Smooth muscle cell (in vitro differentiated cells): ENCODE data around the gene KCNT1. TPM values are rescaled to one million over a fixed set of nuclear protein-coding genes. Genes with fewer than 3 reads are reported as not detected.

Source experiments
- DNase-seq: peaks from one replicate; lab custom pipeline; 2025; ENCODE audit not compliant: unreplicated experiment; lab: John Stamatoyannopoulos, UW
- H2AFZ ChIP-seq: fragments of 200-600 bp; sonication (generic); 2 replicates; pipeline ENCODE4 v1.6.0; 2016; ENCODE audit warnings: antibody characterized with exemption, low read depth, mild to moderate bottlenecking
- H3F3A ChIP-seq: fragments of 200-600 bp; sonication (generic); 2 replicates; pipeline ENCODE4 v1.6.0; 2017; ENCODE audit warnings: antibody characterized with exemption, low read depth
- H3K27ac ChIP-seq: fragments of 200-600 bp; sonication (generic); 2 replicates; pipeline ENCODE4 v1.5.1; 2016; ENCODE audit warnings: low read depth, mild to moderate bottlenecking
- H3K27me3 ChIP-seq: fragments of 200-600 bp; sonication (generic); 2 replicates; pipeline ENCODE4 v1.6.1; 2016; ENCODE audit warnings: low read depth, mild to moderate bottlenecking
- H3K36me3 ChIP-seq: fragments of 200-600 bp; sonication (generic); 2 replicates; pipeline ENCODE4 v1.5.1; 2016; ENCODE audit warnings: low read depth
- H3K4me1 ChIP-seq: fragments of 200-600 bp; sonication (generic); 2 replicates; pipeline ENCODE4 v1.5.1; 2016; ENCODE audit warnings: low read depth
- H3K4me2 ChIP-seq: fragments of 200-600 bp; sonication (generic); 2 replicates; pipeline ENCODE4 v1.6.0; 2016; ENCODE audit warnings: mild to moderate bottlenecking
- H3K4me3 ChIP-seq: fragments of 200-600 bp; sonication (generic); 2 replicates; pipeline ENCODE4 v1.5.1; 2016; ENCODE audit warnings: mild to moderate bottlenecking
- H3K79me2 ChIP-seq: fragments of 200-600 bp; sonication (generic); 2 replicates; pipeline ENCODE4 v1.6.0; 2016; ENCODE audit warnings: low read depth, mild to moderate bottlenecking
- H3K9ac ChIP-seq: fragments of 200-600 bp; sonication (generic); 2 replicates; pipeline ENCODE4 v1.6.0; 2016; ENCODE audit warnings: low read depth
- H3K9me3 ChIP-seq: fragments of 200-600 bp; sonication (generic); replicated peaks from 2 replicates; pipeline ENCODE4 v1.5.1; 2016; ENCODE audit warnings: low read depth
- H4K20me1 ChIP-seq: fragments of 200-600 bp; sonication (generic); 2 replicates; pipeline ENCODE4 v1.6.0; 2016; ENCODE audit warnings: low read depth
- CTCF ChIP-seq: fragments of 200-600 bp; sonication (generic); IDR thresholded peaks from 2 replicates; pipeline ENCODE4 v1.5.1; 2017; ENCODE audit warnings: borderline replicate concordance, mild to moderate bottlenecking, antibody characterized with exemption; ENCODE audit not compliant: insufficient read depth, poor library complexity, severe bottlenecking
- WGBS: methylation state at CpG from one replicate; pipeline ENCODE4 v1.1.7; 2016; ENCODE audit warnings: low lambda C conversion rate; 5-methylcytosine and 5-hydroxymethylcytosine counted together
- polyA plus RNA-seq: library from polyadenylated mRNA; unstranded; fragments of >200 nt; fragmentation: Nextera tagmentation; extraction: Ambion mirVana; gene quantifications from 2 replicates; pipeline ENCODE4 v1.2.1, GENCODE V29; 2016
- total RNA-seq: library from RNA; depleted of rRNA; stranded (reverse); fragments of >200 nt; gene quantifications from 2 replicates; pipeline ENCODE4 v1.2.3, GENCODE V29; 2014

The KCNT1 gene
- total and polyA plus RNA-seq, 2 experiments from 2014 or later = not detected

- Histone ChIP-seq H3K9me3 (no peaks in the 10 kb centered on the region), H4K20me1 (peaks cover 69% of the 10 kb centered on the region), H3K36me3 (peaks cover 10% of the 10 kb centered on the region), H3F3A (peaks cover under 1% of the 10 kb centered on the region), H3K27ac (no peak overlapping the region), H3K9ac (no peak overlapping the region), H3K4me1 (no peaks in the 10 kb centered on the region), H3K4me3 (no peak overlapping the region), H2AFZ (no peak overlapping the region), H3K79me2 (peaks cover 29% of the 10 kb centered on the region), H3K4me2 (no peak overlapping the region), H3K27me3 (no peaks in the 10 kb centered on the region)
- WGBS = 93% methylated on average over 25 of the region's 25 CpGs
- no peak for TF ChIP-seq CTCF
- DNase-seq = no peak
These were observed 123.6 kb downstream of the KCNT1 start for GRCh38 chr9:135825435-135826187.

GRCh38 chr9:135826188-135826545 is 124.2 kb downstream of the KCNT1 start:
- Histone ChIP-seq H3K4me3 (no peak overlapping the region), H3K4me1 (no peaks in the 10 kb centered on the region), H4K20me1 (peaks cover 74% of the 10 kb centered on the region), H2AFZ (no peak overlapping the region), H3K4me2 (no peak overlapping the region), H3K79me2 (peaks cover 35% of the 10 kb centered on the region), H3F3A (peaks cover 6% of the 10 kb centered on the region), H3K9me3 (no peaks in the 10 kb centered on the region), H3K27ac (no peak overlapping the region), H3K27me3 (no peaks in the 10 kb centered on the region), H3K9ac (no peak overlapping the region), H3K36me3 (peaks cover 10% of the 10 kb centered on the region)
- DNase-seq = no peak
- TF ChIP-seq CTCF = no peak
- 97% methylated on average over 11 of the region's 14 CpGs for WGBS

- H3K36me3 ChIP-seq = peaks cover 10% of the 10 kb centered on the region
- H3F3A ChIP-seq = peaks cover 7% of the 10 kb centered on the region
- no peak overlapping the region for H3K9ac ChIP-seq
- H3K79me2 ChIP-seq = peaks cover 46% of the 10 kb centered on the region
- DNase-seq = no peak
- H3K4me3 ChIP-seq = no peak overlapping the region
- H3K4me2 ChIP-seq = no peak overlapping the region
- no peaks in the 10 kb centered on the region for H3K27me3 ChIP-seq
- WGBS = 97% methylated on average over 12 of the region's 12 CpGs
- peaks cover 85% of the 10 kb centered on the region for H4K20me1 ChIP-seq
- H3K4me1 ChIP-seq = no peaks in the 10 kb centered on the region
- no peaks in the 10 kb centered on the region for H3K9me3 ChIP-seq
- no peak for TF ChIP-seq CTCF
- no peak overlapping the region for H2AFZ ChIP-seq
- no peak overlapping the region for H3K27ac ChIP-seq
These were observed 125.3 kb downstream of the KCNT1 start for GRCh38 chr9:135827301-135827700.
